HG02885 (cell line): ENCODE measurements around the gene UNC45A.

Experiments used
- ATAC-seq: cut with Tn5 transposase; IDR thresholded peaks from one replicate; pipeline ENCODE4 v1.9.1; 2021; ENCODE audit warnings: mild to moderate bottlenecking; ENCODE audit not compliant: unreplicated experiment, poor library complexity

Gene UNC45A

DNA sequence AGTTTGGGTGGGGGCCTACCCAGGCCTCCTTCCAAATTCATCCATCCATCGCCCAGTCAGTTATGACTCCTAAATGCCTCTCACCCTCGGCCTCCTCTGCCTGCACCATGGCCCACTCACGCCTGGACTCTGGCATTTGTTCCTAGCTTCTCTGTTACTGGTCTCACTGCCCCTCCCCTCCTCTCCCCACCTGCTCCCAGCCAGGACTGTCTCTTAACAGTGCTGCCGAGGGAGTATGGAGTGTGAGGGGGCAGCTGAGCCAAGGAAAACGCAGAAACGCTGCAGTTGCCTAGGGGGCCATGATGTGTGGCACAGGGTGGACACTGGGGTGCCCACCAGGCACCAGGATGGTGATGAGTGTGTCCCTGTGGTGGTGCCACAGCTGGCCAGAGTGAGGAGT lies 22.7 kb downstream of the UNC45A start:
- no peak for ATAC-seq

DNA sequence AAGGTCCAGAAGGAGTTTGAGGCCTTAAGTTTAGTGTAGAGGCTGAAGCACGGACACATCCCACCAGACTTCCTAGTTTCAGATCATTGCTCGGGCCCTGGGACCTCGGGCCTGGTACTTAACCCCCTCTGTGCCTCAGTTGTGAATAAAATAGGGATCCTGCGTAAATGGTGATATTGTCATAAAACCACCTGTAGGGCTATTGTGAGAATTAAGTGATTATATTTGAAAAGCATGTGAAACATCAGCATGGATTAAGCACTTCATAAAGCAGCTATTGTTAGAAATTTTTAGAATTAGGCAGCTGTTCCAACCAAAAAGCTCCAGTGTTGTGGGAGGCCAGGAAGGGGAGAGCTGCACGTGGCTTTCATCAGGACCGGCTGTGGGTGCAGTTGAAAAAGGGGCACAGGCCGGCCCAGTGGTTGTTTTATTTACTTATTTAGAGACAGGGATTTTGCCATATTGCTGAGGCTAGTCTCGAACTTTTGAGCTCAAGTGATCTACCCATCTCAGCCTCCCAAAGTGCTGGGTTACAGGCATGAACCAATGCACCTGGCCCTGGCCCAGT lies 24.0 kb downstream of the UNC45A start:
- no peak for ATAC-seq

DNA sequence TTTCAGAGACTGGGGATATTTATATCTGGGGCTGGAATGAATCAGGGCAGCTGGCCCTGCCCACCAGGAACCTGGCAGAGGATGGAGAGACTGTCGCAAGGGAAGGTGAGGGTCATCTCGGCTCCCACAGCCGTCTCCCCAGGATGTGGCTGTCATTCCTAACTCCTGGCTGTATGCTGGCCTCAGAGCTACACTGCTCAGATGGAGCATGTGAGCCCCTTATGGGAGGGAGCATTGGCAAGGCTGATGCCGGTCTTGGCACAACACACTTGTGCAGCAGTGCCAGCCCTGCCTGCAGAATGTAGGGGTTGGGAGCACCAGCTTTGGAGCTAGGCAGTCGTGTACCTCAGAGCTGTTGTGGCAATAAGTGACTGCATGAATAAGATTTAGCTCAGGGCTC lies 24.8 kb downstream of the UNC45A start:
- no peak for ATAC-seq

DNA sequence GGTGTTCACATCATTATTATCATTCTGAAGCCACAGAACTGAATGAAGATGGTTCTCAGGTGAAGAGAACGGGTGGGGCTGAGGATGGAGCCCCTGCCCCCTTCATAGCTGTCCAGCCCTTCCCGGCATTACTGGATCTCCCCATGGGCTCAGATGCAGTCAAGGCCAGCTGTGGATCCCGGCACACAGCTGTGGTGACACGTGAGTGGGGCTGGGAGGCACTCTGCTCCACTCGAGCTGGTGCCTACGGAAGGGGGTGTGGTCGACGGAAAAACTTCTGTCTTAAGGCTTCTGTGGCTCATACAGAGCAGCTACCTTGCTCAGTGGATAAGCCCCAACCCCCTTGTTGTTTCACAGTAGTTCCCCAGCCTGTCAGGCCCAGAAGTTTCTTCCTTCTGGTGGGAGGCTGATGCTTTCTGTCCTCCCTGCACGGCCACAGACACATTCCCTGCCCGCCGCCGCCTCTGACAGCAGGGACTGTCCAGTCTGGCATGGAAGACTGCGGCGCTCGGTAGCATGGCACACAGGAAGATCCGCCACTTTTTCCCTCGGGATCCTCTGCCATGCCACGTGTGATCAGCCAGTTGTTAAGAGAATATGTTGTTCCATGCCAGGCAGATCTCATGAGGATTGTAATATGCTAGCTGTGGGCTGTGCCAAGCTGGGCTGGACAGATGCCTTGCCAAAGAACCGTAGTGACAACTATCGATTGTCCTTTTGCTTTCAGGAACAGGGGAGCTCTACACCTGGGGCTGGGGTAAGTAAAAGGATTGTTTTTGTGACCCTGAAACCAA lies 25.4 kb downstream of the UNC45A start:
- no peak for ATAC-seq

DNA sequence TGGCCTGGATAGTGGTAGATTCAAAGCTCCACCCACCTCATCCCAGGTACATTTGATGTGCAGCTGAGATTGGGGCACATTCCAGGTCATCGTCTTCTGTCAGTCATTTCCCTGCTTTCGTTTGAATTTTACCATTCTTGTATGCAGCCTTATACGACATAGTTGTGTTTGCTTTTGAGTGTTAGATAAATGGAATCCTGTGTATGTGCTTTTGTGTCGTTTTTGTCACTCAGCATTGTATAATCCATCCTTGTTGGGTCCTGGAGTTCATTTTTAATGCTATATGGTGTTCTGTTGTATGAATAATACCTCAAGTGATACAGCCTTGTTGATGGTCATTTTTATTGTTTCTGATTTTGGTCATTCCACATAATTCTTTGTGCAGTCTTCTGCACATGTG lies 26.9 kb downstream of the UNC45A start:
- no peak for ATAC-seq

DNA sequence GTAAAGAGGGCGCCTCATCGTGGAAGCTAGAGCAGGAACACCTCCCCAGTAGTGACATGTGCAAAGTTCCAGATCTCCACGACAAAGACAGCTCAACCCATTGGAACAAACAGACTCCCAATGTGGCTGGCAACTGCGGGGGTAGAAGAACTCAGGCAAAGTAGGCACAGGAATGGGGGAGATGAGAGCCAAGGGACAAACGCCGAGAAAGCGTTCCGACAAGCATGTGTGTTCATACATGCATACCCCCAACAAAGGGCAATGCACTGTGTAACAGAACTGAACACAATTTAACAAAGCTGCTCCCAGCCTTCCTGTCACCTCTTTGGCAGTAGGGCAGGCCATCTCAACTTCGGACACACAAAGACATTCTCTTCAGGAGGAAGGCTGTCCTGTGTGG lies 31.2 kb downstream of the UNC45A start:
- ATAC-seq: no peak

DNA sequence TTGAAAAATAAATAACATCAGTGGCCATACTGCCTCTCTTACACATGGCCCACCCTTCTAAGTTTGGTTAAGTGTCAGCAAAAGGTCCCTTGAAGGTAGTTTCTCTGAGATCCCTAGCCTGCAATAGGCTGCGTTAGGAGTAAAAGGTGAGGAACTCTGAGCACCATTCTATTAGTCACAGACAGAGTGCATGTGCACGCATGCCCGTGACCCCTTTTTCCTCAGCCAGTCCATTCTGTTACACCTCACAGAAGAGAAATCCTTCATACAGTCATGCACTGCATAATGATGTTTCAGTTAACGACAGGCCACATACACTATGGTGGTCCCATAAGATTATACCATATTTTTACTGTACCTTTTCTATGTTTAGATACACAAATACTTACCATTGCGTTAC lies 32.1 kb downstream of the UNC45A start:
- no peak for ATAC-seq

DNA sequence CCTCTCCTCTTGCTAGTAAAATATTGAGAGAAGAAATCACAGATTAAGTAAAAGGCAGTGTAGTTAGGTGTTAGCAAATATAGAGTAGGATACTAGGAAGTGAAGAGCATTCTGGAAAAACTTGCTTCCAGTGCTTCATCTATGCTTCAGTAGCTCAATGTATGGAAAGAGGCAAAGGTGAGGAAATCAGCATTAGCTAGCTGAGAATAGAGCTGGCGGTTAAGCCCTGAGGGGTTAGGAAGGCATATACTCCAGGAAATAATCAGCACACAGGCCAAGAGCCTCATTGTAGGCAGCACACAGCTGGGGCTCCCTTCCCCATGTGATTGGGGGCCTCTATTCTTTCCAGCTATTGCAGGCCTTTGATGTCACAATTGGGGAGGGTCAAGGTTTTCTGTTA lies 33.3 kb downstream of the UNC45A start:
- ATAC-seq: no peak

DNA sequence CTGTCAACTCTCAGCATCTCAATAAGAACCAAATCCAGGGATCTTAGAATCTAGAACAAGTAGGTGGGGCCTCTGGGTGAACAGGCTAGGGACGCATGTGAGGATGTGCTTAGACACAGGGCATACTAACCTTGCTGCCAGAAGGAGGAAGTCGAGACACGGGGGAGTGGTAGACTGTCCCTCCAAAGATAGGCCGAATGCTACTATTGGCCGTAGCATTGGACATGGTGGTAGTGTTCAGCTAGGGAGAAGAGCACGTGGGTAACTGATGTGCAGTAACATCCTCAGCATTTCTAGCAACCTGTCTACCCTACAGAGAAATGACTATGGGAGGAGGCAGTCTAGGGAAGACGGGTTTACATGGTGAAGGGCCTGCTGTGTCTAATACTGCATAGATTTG lies 35.2 kb downstream of the UNC45A start:
- no peak for ATAC-seq

DNA sequence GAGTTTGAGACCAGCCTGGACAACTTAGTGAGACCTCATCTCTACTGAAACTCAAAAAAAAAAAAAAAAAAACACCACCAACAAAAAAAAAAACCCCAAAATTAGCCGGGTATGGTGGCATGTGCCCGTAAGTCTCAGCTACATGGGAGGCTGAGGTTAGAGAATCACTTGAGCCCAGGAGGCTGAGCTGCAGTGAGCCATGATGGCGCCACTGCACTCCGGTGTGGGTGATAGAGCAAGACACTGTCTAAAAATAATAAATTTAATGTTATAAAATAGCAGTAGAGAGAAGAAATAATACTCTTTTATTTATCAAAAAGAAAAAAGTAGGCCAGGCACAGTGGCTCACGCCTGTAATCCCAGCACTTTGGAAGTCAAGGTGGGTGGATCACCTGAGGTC lies 37.0 kb downstream of the UNC45A start:
- no peak for ATAC-seq

DNA sequence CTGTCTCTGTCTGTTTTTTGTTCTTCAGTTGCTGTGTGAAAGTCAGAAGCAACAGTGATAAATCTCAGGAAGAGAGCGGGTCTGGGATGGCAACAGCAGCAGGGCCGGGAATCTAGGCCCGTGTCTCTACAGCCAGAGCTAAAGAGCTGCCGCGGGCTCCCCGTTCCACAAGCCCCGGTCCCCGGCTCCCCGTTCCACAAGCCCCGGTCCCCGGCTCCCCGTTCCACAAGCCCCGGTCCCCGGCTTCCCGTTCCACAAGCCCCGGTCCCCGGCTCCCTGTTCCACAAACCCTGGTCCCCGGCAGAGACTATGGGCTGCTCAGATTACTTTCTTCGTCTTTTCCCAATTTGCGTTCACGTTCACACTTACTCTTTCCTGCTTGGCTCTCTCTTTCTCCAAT lies 39.1 kb downstream of the UNC45A start:
- ATAC-seq: no peak

DNA sequence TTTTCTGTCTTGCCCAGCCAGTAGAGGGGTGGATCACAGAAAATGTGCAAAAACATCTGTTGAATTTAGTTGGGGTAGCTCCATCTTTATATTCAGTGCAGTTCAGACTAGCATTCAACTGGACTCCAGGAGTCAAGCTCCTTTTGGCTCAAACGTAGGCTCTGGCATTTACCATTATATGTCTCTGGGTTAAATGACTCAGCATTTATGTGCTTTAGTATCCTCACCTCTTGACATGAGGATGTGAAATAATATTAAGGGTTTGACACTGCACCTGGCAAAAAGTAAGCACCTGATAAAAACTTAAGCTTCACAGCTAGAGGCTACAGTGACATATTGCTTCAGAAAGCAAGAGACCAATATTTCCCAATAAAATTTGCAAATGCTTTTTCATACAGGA lies 44.5 kb downstream of the UNC45A start:
- ATAC-seq: no peak

DNA sequence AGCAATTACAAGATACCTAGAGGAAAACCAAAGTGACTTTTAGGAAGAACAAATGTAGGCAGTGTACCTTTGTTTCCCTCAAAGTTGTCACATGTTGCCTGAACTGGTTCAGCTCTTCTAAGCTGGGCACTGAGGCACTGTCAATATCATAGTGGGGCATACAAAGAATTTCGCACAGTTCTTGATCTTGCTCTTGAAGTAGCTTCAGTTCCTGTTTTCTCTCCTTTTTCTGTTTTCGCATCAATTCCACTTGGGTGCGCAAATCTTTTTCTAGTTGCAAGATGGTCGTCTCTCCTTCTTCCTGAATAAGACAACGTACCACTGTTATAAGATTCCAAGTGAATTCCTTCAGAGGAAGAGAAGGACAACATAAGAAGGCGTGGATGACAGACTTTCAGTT lies 46.6 kb downstream of the UNC45A start:
- peak; percentile 81 for ATAC-seq

DNA sequence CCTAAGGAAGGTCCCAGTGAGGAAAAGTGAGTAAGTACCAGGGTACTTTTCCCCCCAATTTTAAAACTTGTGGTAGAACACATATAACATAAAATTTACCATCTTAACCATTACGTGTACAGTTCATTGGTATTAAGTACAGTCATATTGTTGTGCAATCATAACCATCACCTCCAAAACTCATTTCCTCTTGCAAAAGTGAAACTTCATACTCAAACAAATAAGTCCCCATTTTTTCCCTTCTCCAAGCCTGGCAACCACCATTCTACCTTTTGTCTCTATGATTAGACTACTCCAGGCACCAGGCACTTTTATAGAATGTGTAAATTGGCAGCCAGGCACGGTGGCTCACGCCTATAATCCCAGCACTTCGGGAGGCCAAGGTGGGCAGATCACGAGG lies 47.0 kb downstream of the UNC45A start:
- peak; percentile 39 for ATAC-seq

DNA sequence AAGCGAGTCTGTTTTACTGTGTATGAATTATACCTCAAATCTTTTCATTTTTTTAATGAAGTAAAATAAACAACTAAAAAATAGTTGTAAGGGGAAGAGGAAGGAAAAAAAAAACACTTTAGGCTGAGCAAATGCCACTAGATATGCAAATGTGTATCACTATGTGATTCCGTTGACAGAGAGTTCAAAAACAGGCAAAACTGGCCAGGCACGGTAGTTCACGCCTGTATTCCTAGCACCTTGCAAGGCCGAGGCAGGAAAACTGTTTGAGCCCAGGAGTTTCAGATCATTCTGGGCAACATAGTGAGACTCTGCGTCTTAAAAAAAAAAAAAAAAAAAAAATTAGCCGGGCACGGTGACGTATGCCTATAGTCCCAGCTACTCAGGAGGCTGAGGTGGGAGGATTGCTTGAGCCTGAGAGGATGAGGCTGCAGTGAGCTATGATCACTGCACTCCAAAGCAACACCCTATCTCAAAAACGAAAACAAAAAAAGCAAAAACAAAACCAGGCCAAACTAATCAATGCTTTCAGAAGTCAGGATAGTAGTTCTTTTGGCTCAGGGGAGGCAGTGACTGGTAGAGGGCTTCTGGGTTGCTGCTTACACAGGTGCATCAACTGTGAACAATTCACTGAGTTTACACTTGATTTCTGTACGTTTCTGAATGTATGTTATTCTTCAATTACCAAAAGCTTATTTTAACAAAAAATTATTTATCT lies 51.9 kb downstream of the UNC45A start:
- peak; percentile 59 for ATAC-seq

DNA sequence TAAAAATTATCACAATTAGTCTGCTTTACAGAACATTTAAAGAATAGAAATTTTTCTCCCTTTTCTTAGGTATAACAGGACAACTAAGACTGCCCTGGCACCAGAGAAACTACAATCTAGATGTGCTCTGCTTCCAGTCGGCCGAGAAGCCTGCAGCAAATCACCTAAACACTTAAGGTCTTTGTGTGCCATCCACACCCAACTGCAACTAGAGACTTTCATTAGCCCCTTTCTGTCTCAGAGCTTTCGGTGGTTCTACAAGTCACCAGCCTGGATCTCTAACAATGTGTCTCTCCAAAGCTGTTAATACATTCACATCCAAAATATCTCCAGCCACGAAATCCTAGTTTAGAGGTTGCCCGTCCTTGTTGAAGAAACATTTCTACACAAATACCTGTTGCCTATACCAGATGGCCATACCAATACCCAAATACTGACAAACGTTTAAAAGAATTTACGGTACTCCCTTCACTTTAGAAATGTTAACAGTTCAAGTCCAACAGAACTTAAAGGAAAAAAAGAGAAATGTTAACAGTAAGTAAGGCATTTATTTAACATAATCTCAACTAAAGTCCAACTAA lies 52.6 kb downstream of the UNC45A start:
- no peak for ATAC-seq

DNA sequence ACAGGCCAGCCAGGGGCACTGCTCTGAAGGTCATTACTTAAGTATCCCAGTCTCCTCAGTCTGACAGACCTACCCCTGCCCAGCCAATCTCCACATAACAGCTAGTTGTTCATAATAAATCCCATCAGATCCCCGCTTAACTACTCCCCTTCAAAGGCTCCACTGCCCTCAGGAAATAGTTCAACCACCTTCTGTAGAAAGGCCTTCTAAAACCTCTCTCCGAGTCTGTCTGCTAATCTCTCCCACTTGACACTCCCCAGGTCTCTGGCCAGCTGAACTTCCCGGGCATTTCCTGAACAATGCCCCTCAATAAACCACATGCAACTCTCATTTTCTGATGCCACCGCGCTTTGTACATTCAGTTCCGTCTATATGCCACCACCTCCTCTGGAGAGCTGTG lies 53.2 kb downstream of the UNC45A start:
- no peak for ATAC-seq

DNA sequence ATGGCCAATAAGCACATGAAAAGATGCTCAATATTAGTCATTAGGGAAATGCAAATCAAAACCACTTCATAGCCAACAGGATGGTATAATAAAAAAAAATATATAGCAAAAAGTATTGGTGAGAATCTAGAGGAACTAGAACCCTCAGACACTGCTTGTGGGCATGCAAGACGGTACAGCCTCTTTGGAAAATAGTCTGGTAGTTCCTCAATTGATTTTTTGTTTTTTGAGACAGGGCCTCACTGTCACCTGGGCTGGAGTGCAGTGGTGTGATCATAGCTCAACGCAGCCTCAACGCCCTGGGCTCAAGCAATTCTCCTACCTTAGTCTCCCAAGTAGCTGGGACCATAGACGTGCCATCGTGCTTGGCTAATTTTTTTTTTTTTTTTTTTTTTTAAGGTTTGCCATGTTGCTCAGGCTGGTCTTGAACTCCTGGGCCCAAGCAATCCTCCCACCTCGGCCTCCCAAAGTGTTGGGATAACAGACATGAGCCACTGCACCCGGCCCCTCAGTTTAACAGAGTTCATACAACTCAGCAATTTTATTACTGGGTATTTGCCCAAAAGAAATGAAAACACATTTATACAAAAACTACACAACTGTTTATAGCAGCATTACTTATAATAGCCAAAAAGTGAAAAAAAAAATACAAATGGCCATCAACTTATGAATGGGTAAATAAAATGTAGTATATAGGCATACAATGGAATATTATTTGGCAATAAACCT lies 54.1 kb downstream of the UNC45A start:
- no peak for ATAC-seq

DNA sequence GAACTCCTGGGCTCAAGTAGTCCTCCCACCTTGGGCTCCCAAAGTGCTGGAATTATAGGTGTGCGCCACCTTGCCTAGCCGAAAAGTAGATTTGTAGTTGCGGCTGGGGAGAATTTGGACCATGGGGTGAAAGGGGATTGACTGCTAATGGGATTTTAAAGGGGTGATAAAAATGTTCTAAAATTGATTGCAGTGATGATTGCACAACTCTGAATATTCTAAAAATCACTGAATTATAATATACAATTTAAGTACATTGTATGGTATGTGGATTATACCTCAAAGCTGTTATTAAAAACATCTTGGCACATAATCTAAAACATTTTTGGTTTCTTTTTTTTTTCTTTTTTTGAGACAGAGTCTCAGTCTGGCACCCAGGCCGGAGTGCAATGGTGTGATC lies 55.4 kb downstream of the UNC45A start:
- ATAC-seq: no peak

DNA sequence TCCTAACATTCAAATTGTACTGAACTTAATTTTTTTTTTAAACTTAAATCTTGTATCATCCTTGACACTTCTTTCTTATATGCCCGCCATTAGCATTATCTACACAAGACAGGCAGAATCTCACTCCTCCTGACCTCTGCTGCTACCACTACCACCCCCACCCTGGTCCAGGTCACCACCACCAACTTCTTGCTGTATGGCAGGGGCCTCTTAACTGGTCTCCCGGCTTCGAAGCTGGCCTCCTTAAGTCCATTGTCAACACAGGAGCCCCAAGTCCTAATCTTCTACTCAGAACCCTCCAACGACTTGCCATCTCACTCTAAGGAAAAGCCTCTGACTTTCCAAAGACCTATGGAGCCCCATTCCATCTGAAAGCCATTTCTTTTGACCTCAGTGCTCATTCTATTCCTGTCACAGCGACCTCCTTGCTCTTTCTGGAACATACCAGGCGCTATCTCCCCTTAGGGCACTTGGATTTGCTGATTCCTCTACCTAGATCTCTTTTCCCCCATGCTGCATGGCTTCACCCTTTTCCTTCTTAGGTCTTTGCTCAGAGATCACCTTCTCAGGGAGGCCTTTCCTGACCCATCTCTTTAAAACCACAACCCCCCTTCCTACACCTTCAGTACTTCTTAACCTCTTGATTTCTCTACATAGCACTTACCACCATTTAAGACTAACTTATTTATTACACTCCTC lies 56.7 kb downstream of the UNC45A start:
- no peak for ATAC-seq
